Measurements from ENCODE around the gene SP5.
"Not testable (repeated sequence)": the region's sequence is repeated elsewhere in the genome, so short reads cannot be mapped to it uniquely, and the experiment has no call there.

SP5 gene

GRCh38 chr2:170715062-170715931 is at the start of gene SP5:
SP5 (plus strand) TSS chr2:170715337; CDS start chr2:170715513, 176 bp downstream.
- no peak for DNase-seq (ENCODE audit: low read depth in 2 of 2)

- DNase-seq (ENCODE audit: low read depth in 2 of 2): no peak
Measured at GRCh38 chr2:170665743-170666142, 49.4 kb upstream of the SP5 start.

- DNase-seq (ENCODE audit: low read depth in 2 of 2): no peak
Measured at GRCh38 chr2:170669909-170670308, 45.2 kb upstream of the SP5 start.

- no peak for DNase-seq (ENCODE audit: low read depth in 2 of 2)
Measured at GRCh38 chr2:170670651-170671050, 44.5 kb upstream of the SP5 start.

- no peak for DNase-seq (ENCODE audit: low read depth in 2 of 2)
Measured at GRCh38 chr2:170671079-170671478, 44.1 kb upstream of the SP5 start.

- not testable (repeated sequence) for DNase-seq (ENCODE audit: low read depth in 2 of 2)
Measured at GRCh38 chr2:170674282-170674681, 40.9 kb upstream of the SP5 start.

- no peak for DNase-seq (ENCODE audit: low read depth in 2 of 2)
Measured at GRCh38 chr2:170675701-170676100, 39.4 kb upstream of the SP5 start.

- DNase-seq (ENCODE audit: low read depth in 2 of 2): no peak
Measured at GRCh38 chr2:170679607-170680079, 35.5 kb upstream of the SP5 start.

- no peak for DNase-seq (ENCODE audit: low read depth in 2 of 2)
Measured at GRCh38 chr2:170680172-170680941, 34.8 kb upstream of the SP5 start.

GRCh38 chr2:170681311-170681710 is 33.8 kb upstream of the SP5 start:
- DNase-seq (ENCODE audit: low read depth in 2 of 2): no peak

GRCh38 chr2:170685591-170685990 is 29.5 kb upstream of the SP5 start:
- DNase-seq (ENCODE audit: low read depth in 2 of 2): no peak

GRCh38 chr2:170689481-170689880 is 25.7 kb upstream of the SP5 start:
- DNase-seq (ENCODE audit: low read depth in 2 of 2): no peak

GRCh38 chr2:170690640-170691039 is 24.5 kb upstream of the SP5 start:
- DNase-seq (ENCODE audit: low read depth in 2 of 2): no peak

GRCh38 chr2:170694316-170694715 is 20.8 kb upstream of the SP5 start:
- DNase-seq (ENCODE audit: low read depth in 2 of 2): no peak

- no peak for DNase-seq (ENCODE audit: low read depth in 2 of 2)
Measured at GRCh38 chr2:170695521-170696410, 19.4 kb upstream of the SP5 start.

GRCh38 chr2:170696948-170697347 is 18.2 kb upstream of the SP5 start:
- DNase-seq (ENCODE audit: low read depth in 2 of 2): no peak

GRCh38 chr2:170701011-170701410 is 14.1 kb upstream of the SP5 start:
- no peak for DNase-seq (ENCODE audit: low read depth in 2 of 2)

- DNase-seq (ENCODE audit: low read depth in 2 of 2): no peak
Measured at GRCh38 chr2:170703776-170704476, 11.2 kb upstream of the SP5 start.

GRCh38 chr2:170707821-170708795 is 7.0 kb upstream of the SP5 start:
- no peak for DNase-seq (ENCODE audit: low read depth in 2 of 2)

- DNase-seq (ENCODE audit: low read depth in 2 of 2): no peak
Measured at GRCh38 chr2:170710609-170710979, 4.5 kb upstream of the SP5 start.
